ENCODE measurements around the gene FAM111B. TPM values are rescaled to one million over a fixed set of nuclear protein-coding genes. Genes with fewer than 3 reads are reported as not detected.

The FAM111B gene
- total and polyA plus RNA-seq, 2 of the 4 experiments (the other 2 are of a cell fraction): 3.2 to 9.3 TPM

DNA sequence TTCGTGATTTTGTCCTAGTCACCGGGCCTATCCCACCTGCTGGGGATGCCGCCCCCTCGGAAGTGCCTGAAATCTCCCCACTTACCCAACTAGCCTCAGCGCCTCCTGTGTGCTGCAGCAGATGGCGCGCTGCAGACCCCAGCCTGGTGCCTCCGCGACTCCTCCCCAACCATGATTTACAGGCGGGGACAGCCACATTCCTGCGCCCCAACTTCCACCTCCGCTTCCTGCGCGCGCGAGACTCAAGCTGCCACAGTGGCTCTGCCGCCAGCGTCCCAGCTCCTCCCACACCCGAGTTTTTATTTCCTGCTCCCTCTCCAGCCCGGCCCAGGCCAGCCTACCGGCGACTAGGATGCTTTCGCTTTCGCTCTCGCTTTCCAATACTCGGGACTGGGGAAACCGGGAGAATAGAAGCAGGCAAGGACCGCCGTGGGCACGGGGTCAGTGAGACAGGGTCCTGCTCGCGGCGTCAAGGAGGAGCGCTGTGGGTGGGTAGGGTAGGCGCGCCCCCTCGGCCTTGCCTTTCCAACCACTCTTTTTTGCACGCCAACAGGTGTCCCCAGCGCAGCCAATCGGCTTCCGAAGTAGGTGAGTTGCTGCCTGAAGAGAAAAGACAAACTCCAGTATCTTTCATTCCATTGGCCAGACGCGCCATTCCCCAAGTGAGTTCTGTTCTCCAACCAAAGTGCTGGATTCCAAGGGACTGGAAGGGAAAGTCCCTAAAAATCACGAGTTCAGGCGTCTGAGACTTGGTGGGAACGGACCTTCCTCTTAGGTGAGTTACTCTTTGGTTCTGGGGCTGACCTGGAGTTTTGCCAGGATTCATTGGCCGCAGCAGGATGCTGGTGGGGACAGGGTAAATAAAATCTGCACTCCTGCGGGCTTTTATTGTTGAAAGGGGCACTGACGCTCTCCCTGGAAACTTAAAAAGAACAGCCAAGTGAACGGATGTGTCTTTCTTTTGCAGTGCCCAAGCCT is 35.8 kb downstream of the FAM111B start, which contains the start of gene FAM111A (continued):
- TF ChIP-seq MAZ (IDR thresholded peaks at IDR 0.05; ENCODE audit: borderline replicate concordance, low read depth, low read length) (no peak; the same call in 1 of the 2 replicates), BHLHE40 (IDR thresholded peaks at IDR 0.05; ENCODE audit: low read depth, low read length) (no peak), MAFK (IDR thresholded peaks at IDR 0.05; ENCODE audit: low read depth, low read length) (no peak), FOS (IDR thresholded peaks at IDR 0.05; ENCODE audit: low read depth, low read length) (no peak), NFE2L2 (IDR thresholded peaks at IDR 0.05; ENCODE audit: low read depth, low read length) (no peak)
